Activated CD4-positive, alpha-beta T cell treated with anti-CD3 and anti-CD28 coated beads, Interleukin-10, Interleukin-2, amounts not matched to agents 100 ng/mL and 50 ng/mL, durations not matched to agents 16 hours and 8 hours (primary cell): ENCODE measurements around the gene C16orf92.
"Not testable (repeated sequence)": the region's sequence is repeated elsewhere in the genome, so short reads cannot be mapped to it uniquely, and the experiment has no call there.

Source experiments
- DNase-seq: peaks from one replicate; pipeline ENCODE4 v3.0.0-alpha.2; 2020

C16orf92 gene

DNA sequence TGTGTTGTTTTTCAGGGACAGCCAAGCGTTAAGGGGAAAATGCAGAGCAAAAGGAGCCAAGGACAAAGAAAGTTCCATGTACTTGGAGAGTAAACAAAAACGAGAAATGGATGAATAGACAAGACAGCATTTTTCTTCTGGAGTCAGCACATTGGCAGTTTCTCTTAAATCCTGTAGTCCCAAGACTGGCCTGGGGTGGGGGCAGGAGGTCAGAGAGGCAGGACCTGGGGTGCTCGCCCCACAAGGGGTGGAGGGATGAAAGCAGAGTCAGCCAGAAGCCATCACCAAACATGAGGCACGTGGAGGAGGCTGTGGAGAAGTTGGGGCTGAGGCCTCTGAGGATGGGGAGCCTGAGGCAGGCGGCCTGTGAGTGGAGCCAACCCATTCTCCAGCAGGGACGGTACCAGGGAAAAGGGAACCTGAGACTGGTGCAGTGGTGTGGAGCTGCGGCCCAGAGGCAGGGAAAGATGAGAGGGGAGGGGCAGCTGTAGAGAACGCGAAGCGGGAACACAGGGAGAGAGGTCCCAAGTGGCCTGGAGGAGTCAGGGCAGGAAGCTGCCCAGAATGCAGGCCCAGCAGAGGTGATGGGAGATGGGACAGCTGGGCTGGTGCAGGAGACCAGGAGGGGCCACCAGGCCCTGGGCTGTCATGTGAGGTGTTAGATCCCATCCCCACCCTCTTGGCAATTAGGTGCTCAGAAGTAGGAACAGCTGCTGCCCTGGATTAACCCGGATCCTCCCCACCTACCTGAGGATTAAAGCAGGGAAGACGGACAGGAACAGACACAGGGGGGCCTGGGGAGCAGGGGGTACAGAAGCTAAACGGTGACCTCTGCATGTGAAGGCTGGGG is 4.8 kb downstream of the C16orf92 start:
- no peak for DNase-seq

DNA sequence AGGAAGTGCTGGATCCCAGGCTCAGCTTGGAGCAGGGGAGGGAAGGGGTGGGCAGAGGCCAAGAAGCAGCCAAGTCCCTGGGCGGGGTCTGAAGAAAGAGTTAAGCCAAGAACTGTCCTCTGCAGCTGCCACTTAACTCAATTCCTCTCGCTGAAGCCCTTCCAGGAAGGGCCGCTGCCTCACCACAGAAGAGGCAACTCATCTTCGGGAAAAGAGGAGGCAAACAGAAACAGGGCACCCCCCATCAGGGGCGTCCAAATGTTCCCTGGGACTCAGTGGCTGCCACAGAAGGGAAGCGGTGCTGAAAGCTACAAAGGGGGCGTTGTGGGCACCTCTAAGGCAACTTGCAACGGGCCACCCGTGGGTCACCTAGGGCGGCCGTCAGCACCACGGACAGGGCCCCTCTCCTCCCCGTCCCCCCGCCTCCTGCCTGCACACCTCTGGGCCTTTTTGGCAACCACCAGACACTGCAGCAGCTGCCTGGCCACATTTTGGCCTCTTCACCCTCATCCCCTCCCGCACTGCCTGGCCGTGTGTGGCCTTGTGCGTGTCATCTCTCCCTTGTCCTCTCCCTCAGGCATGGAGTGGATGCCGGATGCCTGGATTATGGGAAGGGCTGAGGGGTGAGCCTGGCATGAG is 5.6 kb downstream of the C16orf92 start:
- no peak for DNase-seq

DNA sequence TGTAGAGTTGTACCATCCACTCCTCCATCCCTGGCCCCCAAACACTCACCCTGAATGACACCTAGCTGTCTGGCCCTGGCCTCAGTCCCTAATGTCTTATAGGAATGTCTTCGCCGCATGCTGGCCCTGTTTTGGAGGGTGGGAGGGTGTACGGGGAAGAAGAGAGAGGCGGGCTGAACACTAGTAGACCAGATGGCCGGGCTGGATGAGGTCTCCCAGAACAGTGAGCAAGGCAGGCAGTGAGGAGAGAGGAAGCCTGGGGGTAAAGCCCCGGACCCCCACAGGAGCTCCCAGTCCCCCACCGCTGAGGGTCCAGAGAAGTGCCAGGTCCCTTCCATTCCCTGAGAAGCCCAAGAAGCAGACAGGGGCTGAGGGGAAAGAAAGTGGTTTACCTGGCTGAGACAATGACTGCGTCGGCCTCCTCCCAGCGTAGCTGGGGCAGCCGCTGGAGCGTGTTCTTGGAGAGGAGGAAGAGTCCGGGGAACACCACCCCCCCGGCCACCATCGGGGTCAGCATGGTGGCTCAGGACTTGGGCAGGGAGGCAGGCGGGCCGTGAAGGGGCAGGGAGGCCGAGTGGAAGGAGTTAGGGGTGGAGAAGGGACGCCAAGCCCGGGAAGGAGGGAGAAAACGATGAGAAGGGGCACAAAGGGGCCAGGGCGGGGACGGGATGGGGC is 7.2 kb downstream of the C16orf92 start:
- no peak for DNase-seq

DNA sequence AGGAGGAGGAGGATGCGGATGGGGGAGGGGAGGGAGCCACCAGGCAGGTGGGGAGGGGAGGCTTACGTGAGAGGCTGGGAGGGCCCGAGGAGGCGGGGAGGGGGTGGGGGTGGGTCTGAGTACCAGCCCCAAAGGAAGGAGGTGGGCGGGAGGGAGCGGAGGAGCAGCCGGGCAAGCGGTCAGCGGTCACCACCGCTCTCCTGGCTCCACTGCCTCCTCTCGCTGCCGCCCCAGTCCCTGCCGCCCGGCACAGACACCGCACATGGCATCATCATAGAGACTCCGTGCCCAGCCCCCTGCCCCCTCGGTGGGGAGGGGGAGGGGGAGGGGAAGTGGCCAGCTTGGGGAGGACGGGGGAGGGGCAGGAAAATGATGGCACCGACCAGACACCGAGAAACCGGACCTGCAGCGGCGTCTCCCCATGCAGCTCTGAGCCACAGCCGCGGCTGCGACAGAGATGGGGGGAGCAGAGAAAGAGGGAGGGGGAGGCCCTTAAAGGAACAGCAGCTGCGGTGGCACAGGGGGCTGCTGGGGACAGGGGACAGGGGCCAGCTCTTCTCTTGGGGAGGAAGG is 7.9 kb downstream of the C16orf92 start, which contains the start of gene TLCD3B:
TLCD3B (minus strand) TSS at position 431 of the 573 bp plus-strand sequence. CDS start 744 bp downstream, outside the sequence.
- DNase-seq: no peak

DNA sequence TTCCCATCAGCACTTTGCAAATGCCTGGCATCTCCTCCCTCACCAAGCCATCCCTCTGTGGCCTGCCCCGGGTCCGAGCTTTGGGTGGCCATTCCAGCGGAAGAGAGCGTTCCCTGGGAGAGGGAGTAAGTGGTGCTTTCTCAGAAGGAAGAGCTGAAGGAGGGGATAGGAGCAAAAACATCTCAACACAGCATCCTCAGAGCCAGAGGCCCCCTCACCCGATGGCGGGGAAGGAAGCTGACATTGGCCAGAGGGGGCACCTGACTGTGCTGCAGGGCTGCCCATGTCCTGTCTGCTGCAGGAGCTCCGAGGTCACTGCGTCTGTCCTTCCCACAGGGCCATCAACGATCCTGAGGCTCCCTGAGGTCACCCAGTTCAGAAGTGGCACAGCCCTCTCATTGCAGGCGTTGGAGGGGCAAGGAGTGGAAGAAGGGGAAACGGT is 8.5 kb downstream of the C16orf92 start:
- DNase-seq: no peak

DNA sequence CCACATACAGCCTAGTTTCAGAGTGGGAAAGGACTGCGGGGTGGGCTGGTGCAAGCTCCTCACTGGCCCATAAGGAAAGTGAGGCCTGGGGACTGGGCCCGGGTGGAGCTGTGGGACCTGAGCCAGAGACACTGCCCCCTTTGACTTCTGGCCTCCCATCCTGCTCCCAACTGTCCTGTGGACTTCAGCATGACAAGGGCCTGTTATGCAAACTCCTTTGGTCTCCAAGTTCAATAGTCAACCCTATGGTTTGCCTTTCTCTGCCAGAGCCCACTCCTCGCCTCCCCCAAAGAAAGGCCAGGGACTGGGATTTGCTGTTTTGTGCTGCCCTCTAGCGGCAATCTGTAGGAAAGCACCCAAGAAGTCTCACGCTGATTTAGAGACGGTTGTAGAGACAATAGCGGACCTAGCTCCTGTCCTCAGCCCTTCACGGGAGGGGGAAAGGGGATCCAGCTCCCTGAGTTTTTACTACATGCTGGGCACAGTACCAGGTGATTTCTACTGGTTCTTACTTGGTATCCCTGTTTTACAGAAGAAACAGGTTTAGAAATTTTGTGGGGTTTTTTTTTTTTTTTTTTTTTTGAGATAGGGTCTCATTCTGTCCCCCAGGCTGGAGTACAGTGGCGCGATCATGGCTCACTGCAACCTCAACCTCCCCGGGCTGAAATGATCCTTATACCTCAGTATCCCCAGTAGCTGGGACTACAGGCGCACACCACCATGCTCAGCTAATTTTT is 9.3 kb downstream of the C16orf92 start:
- DNase-seq: peak; percentile 76

DNA sequence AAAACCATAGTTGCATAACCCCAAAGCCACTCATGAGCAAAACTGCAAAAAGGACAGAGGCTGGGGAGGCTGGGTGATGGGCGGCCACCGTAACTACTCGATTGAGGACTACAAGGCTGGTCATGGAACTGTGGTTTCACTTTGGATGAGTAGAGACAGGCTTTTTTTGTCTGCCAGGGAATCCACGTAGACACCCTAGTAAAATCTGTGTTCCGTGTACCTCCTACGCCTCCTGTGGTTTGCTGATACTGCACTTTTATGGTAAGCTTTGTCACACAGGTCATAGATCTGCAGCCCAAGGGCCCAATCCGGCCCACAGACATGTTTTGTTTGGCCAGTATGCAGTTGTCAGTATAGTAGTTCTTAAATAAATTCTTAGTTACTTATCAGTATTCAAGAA is 10.3 kb downstream of the C16orf92 start:
- DNase-seq: peak; percentile 46

DNA sequence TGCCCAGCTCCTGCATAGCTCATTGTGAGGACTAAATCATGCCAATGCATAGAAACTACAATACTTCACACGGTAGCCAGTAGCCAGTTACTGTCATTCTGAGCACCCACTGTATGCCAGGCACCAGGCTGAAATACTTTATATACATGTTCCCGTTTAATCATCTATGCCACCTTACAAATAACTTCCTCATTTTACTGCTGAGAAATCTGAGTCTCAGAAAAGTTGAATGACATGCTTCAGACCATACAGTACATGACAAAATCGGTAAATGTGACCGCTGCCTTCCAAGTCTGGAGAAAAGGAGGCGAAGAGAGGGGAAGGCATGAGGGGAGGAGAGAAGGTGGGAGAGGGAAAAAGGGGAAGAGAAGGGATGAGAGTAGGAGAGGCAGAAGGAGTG is 17.2 kb downstream of the C16orf92 start:
- DNase-seq: no peak

DNA sequence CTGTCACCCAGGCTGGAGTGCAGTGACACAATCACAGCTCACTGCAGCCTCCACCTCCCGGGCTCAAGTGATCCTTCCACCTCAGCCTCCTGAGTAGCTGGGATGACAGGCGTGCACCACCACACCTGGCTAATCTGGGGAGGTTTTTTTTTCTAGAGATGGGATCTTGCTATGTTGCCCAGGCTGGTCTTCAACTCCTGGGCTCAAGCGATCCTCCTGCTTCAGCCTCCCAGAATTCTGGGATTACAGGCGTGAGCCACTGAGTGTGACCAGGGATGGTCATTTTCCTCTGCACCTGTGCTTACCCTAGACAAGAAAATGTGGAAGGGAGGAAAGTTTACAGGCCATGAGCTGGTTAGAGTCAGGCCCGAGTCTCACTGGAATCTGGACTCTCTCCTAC is 17.7 kb downstream of the C16orf92 start:
- DNase-seq: not testable (repeated sequence)

DNA sequence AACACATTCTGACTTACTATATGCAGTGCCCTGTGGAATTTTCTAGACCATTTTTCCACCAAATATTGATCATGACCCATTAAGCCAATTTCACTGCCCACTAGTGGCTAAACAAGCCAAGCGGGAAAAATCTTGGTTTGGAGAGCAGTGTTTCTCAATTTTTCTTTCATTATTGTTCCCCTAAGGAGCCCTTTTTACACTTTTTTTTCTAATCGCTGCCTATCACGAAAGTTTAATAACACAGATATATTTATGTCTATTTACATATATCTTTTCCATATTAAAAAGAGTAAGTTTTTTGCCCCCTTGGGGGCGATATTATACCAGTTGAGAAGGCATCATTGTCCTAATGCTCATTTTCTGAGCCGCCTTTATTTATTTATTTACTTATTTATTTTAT is 18.8 kb downstream of the C16orf92 start:
- no peak for DNase-seq

DNA sequence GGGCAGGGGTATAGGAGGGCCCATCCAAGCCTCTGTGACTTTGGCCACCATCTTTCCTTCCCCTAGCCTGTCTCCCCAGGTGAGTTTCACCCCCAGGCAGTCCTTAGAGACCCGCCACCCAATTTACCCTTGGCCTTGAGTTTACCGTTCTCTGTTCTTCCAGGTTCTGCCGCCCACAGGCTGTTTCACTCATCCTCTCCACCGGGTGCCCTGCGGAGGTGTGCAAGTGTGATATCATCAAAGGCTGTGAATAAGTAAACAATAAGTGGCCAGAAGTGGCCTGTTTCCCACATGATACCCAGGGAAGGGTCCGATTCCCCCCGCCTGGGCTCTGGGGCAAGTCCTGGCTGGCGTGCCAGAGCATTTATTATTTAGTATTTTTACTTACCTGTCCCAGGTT is 23.2 kb downstream of the C16orf92 start:
- no peak for DNase-seq

DNA sequence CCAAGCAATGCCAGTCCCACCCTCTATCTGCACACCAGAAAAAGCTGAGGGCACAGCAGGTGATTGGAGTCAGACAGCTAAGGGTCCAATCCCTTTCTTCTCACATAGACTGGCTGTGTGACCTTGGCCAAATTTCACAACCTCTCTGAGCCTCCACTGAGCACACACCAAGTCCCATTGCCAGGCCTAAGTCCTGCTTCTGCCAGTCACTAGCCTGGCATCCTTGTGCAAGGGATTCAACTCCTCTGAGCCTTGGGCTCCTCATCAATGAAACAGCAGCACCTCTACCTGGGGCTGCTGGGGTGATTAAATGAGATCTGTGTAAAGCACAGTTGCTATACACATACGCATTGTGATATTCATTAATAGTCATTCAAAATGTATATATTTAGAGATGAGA is 23.6 kb downstream of the C16orf92 start:
- no peak for DNase-seq

DNA sequence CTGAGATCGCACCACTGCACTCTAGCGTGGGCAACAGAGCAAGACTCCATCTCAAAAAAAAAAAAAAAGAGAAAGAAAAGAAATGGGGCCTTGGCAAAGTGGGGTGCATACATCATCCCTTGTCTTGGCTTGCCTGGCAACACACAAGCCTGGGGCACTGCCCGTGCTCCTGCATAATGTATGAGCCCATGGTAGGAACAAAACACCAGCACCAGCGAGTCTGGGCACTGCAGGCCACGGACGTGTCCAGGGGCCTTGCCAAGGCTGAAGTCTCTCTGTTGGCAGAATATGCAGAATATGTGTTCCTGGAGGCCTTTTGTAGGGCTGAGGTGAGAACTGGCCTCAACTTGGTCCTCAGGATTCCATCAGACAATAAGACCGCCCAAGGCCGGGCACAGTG is 26.9 kb downstream of the C16orf92 start:
- DNase-seq: no peak

DNA sequence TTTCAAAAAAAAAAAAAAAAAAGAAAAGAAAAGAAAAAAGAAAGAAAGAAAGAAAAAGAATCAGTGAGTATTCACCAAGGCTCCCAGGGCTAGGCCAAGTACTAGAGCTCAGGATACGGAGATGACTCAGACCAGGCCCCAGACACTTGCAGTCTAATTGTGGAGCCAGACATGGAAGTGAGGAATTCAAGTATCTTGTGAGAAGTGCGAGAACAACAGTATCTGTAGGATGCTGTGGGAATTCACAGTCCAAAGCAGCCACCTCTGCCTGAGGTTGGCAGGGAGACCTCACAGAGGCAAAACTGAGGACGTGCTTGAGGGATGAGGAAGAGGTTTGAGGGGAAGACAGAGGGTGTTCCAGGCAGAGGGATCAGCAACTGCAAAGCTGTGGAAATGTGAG is 28.5 kb downstream of the C16orf92 start:
- no peak for DNase-seq

DNA sequence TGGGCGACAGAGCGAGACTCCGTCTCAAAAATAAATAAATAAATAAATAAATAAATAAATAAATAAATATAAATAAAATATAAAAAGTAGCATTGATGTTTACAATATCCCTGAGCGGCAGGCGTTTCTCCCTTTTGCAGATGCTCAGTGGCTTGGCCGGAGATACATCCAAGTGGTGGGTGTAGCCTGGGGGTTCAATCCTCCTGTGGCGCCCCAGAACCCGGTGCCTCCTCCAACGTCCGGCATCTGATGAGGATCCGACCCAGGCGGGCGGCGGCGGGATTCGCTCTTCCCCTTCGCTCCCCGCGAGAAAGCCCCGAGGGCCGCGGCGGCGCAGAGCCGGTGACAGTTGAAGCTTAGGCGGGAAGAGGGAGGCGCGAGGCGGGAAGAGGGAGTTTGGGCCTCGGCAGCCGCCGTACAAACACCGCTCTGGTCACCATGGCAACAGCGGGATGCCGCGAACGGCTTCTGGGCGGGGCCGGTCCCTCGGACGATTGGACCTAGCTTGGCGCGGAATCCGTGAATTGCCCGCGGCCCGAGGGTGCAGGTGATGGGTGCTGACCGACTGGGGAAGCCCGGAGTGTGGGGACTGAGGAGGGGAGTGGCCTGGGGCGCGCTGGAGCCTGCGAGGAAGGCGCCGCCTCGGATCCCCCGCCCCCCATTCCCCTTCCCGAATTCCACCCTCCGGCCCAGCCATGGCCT is 29.8 kb downstream of the C16orf92 start:
- DNase-seq: peak; percentile 95

DNA sequence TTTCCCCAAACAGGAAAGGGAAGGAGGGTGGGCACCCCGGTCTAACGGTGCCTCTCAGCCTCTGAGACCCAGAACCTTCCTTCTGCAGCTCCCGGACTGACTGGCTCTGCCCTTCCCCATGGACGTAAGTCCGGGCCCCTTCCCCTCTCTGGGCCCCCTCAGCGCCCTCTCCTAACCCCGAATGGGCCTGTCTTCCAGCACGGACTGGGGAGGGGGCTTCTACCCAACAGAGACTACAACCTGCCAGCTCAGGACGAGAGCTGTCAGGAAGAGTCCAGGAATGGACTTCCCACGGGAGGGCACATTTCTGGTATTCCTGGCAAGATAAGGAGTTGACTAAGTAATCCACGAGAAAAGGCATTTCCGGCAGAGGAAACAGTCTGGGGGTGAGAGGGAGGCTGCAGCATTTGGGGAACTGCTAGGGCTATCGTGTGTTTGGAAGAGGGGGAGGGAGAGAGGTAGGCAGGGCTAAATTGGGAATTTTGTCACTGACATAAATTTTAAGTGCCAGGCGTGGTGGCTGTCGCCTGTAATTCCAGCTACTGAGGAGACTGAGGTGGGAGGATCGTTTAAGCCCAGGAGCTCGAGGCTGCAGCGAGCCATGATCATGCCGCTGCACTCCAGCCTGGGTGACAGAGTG is 30.5 kb downstream of the C16orf92 start:
- DNase-seq: no peak

DNA sequence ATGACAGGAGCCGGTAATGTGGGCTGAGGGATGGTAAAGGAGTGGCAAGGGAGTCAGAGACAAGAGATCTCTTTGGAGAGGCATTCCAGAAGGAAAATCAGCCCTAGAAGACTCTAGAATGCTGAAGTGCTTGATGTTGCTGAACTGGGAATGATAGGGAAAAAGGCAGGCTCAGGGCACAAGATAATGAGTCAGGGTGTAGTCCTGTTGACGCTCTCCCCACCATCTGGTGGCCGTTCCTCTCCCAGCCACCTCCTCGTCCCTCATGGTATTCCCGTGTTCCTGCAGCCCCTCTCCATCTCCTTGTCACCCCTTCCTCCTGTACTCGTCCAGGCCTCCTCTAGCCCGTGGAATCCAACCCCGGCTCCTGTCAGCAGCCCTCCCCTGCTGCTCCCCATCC is 31.5 kb downstream of the C16orf92 start:
- no peak for DNase-seq

DNA sequence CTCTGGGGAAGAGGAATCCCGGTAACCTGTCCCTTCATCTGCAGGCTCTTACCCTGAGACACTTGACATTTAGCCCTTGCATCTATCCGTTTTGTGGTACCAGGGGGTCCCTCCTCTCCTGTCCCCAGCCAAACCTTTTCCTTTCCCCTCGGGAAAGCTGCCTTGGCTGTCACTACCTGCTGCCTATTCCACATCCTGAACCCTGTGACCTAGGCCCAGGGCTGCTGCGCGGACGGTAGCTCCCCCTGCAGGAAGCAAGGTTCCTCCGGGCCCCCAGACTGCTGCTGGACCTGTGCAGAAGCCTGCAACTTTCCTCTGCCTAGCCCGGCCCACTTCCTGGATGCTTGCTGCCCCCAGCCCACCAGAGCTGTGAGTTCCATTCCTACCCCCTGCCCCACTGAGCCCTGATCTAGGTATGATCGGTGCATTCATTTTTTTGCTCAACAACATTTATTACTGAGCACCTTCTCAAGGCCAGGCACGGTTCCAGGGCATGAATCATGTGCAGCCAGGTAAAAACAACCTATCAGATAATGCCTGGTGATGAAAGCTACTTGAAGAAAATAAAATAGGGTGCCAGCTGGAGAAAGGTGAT is 32.1 kb downstream of the C16orf92 start:
- peak; percentile 63 for DNase-seq

DNA sequence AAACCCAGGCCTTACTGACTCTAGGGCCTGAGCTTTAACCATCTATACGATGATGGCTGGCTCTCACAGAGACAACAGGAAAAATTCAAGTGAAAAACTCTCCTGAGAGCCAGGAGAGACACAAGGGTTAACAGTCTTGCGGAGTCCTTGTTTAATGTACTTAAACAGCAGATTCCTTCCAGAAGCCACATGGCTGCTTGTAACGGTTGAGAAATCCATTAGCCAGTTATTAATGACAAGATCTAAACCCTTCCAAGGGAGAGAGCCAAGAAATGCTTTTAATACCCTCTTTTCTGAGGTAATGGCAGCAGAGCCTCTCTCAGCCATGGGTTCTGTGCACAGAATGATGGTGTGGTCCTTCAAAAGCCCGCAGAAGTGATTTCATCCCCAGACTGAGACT is 37.3 kb downstream of the C16orf92 start:
- no peak for DNase-seq

DNA sequence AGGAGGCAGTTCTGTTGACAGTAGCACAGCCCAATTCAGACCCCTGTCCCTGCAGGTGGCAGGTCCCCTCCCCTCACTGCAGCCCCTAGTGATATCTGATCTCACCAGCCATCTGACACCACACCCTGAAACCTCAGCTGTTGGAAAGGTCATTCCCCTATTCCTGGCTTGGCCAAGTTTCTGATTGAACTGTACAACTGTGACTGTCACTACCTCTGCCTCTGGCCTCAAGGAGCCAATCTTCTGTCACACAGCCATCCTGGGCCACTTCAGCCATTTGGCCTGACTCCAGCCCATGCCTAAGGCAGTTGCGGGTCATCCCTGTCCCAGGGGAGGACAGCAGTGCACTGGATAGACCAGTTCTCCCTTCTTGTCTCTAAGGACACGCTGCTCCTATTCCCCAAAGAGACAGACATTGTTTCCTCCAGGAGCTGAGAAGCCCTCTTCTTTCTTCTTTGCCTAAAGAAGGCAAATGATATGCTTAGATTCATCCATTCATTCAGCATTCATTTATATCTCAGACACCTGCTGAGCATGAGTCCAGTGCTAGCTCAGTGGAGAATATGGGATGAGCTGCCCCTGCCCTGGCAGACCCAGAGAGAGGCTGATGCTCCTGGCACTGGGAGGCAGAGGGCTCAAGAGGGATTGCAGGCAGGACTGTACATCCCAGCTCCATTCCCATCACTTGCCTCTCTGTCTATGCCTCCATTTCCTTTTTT is 38.0 kb downstream of the C16orf92 start:
- no peak for DNase-seq
